Transverse colon (tissue), 4 donors: Measurements from ENCODE around the gene BRIP1. TPM values are rescaled to one million over a fixed set of nuclear protein-coding genes. Genes with fewer than 3 reads are reported as not detected.

Source experiments
- DNase-seq: peaks from one replicate; pipeline ENCODE4 v3.0.0-alpha.2; 2019
- H3K27ac ChIP-seq, 4 donors: fragments of 200-600 bp; sonication (generic); 2 replicates each; pipeline ENCODE4 v1.5.1; 2016 to 2018; ENCODE audit warnings: inconsistent platforms in 4 of 4
- H3K27me3 ChIP-seq: fragments of 200-600 bp; sonication (generic); 2 replicates; pipeline ENCODE4 v1.5.1; 2017; ENCODE audit warnings: inconsistent platforms
- H3K36me3 ChIP-seq, 4 donors: fragments of 200-600 bp; sonication (generic); 2 replicates each; pipeline ENCODE4 v1.5.1; 2017 to 2019; ENCODE audit warnings: inconsistent platforms in 4 of 4
- H3K4me1 ChIP-seq, 4 donors: fragments of 200-600 bp; sonication (generic); 2 replicates each; pipeline ENCODE4 v1.5.1; 2017 to 2020; ENCODE audit warnings: inconsistent platforms in 4 of 4
- H3K4me3 ChIP-seq, 4 donors: fragments of 200-600 bp; sonication (generic); 1 replicate in 1 of 4; 2 replicates in 3 of 4; pipeline versions ENCODE4 v1.5.1 to v1.6.1; 2017 to 2019; ENCODE audit warnings: inconsistent platforms in 4 of 4
- H3K9me3 ChIP-seq, 2 donors: fragments of 200-600 bp; sonication (generic); 2 replicates each; pipeline ENCODE4 v1.5.1; 2017 to 2019; ENCODE audit warnings: inconsistent platforms in 2 of 2
- EP300 ChIP-seq: sonication (generic); formaldehyde crosslinking; IDR thresholded peaks from one replicate; pipeline ENCODE4 v1.6.1; 2017; ENCODE audit warnings: antibody characterized with exemption, low read depth
- POLR2A ChIP-seq: fragments of 450-650 bp; IDR thresholded peaks from one replicate; pipeline ENCODE4 v1.6.1; 2016; ENCODE audit warnings: antibody characterized with exemption, mild to moderate bottlenecking, moderate library complexity
- POLR2AphosphoS5 ChIP-seq, 3 donors: sonication (generic); formaldehyde crosslinking; IDR thresholded peaks; one replicate each; pipeline ENCODE4 v1.6.1; 2016; ENCODE audit warnings: antibody characterized with exemption in 3 of 3
- WGBS, 2 donors: methylation state at CpG; one replicate each; pipeline ENCODE4 v1.1.5; 2018; ENCODE audit warnings: low coverage in 1 of 2; 5-methylcytosine and 5-hydroxymethylcytosine counted together
- in situ Hi-C, 4 donors: fragments of 200-750 bp; cut with MboI; loops; one replicate each; pipeline versions ENCODE4 v1.15.0 to v1.15.1; 2017; ENCODE audit warnings: low sequenced_read_pairs in 3 of 4, low pct_ligation_motif_present in 1 of 4, low pct_unique_long_range_greater_than_20kb in 1 of 4
- intact Hi-C: fragments of 100-400 bp; cut with DNase I; formaldehyde crosslinking; loops from one replicate; pipeline ENCODE4 v1.15.1; 2023; ENCODE audit warnings: low total_unique reads
- total RNA-seq, 4 donors: library from RNA; depleted of rRNA; stranded (reverse); fragments of >200 nt; gene quantifications; one replicate each; pipeline ENCODE4 v1.1.0, GENCODE V29; 2016
- TF ChIP-seq, protein P1 (sequence below), 5 experiments: fragments of 200-600 bp in 3 of 5; fragments of 450-650 bp in 2 of 5; sonication (generic) in 3 of 5; IDR thresholded peaks; 1 replicate in 2 of 5; 2 replicates in 3 of 5; pipeline ENCODE4 v1.5.1; 2016 to 2017; ENCODE audit warnings: antibody characterized with exemption in 5 of 5, inconsistent platforms in 3 of 5, mild to moderate bottlenecking in 2 of 5, moderate library complexity in 1 of 5

The BRIP1 gene
- total RNA-seq, 4 donors from 2014 or later: 0.80 to 1.9 (median 1.2) TPM

GRCh38 chr17:61794792-61795191, 68.5 kb downstream of the BRIP1 start:
- H3K27ac ChIP-seq: no peak overlapping the region
- intact Hi-C loops (no loop called here), in situ Hi-C loops (no loop called here)
- DNase-seq: no peak
- 85 to 100% methylated on average over 1 of the region's 1 CpG for WGBS, 2 donors
- TF ChIP-seq POLR2AphosphoS5 (IDR thresholded peaks at IDR 0.05) (no peak), POLR2A (no peak), EP300 (no peak)
- TF ChIP-seq, protein P1, sequence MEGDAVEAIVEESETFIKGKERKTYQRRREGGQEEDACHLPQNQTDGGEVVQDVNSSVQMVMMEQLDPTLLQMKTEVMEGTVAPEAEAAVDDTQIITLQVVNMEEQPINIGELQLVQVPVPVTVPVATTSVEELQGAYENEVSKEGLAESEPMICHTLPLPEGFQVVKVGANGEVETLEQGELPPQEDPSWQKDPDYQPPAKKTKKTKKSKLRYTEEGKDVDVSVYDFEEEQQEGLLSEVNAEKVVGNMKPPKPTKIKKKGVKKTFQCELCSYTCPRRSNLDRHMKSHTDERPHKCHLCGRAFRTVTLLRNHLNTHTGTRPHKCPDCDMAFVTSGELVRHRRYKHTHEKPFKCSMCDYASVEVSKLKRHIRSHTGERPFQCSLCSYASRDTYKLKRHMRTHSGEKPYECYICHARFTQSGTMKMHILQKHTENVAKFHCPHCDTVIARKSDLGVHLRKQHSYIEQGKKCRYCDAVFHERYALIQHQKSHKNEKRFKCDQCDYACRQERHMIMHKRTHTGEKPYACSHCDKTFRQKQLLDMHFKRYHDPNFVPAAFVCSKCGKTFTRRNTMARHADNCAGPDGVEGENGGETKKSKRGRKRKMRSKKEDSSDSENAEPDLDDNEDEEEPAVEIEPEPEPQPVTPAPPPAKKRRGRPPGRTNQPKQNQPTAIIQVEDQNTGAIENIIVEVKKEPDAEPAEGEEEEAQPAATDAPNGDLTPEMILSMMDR (IDR thresholded peaks at IDR 0.05): no peak
- H3K27me3 ChIP-seq: no peaks in the 10 kb centered on the region
- no peaks in the 10 kb centered on the region for H3K9me3 ChIP-seq
- H3K36me3 ChIP-seq: no peaks in the 10 kb centered on the region
- H3K4me3 ChIP-seq: no peak overlapping the region
- no peaks in the 10 kb centered on the region for H3K4me1 ChIP-seq

DNA sequence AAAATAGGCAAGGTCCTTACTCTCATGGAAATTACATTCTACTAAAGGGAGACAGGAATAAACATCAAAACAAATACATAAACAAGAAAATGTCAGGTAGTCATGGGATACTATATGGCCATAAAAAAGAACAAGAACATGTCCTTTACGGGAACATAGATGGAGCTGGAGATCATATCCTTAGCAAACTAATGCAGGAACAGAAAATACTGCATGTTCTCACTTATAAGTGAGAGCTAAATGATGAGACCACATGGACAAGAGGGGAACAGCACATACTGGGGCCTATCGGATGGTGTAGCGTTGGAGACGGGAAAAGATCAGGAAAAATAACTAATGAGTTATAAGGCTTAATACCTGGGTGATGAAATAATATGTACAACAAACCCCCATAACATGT, 69.1 kb downstream of the BRIP1 start:
- intact Hi-C loops: no loop called here
- H3K4me3 ChIP-seq: no peak overlapping the region
- H3K9me3 ChIP-seq: no peaks in the 10 kb centered on the region
- DNase-seq: no peak
- no peak overlapping the region for H3K27ac ChIP-seq
- no peaks in the 10 kb centered on the region for H3K36me3 ChIP-seq
- TF ChIP-seq, protein P1 (IDR thresholded peaks at IDR 0.05): no peak
- TF ChIP-seq EP300 (no peak), POLR2A (no peak), POLR2AphosphoS5 (IDR thresholded peaks at IDR 0.05) (no peak)
- H3K27me3 ChIP-seq: no peaks in the 10 kb centered on the region
- in situ Hi-C loops: no loop called here
- H3K4me1 ChIP-seq: no peaks in the 10 kb centered on the region
- 99 to 100% methylated on average over 3 to 4 of the region's 4 CpGs for WGBS, 2 donors

DNA sequence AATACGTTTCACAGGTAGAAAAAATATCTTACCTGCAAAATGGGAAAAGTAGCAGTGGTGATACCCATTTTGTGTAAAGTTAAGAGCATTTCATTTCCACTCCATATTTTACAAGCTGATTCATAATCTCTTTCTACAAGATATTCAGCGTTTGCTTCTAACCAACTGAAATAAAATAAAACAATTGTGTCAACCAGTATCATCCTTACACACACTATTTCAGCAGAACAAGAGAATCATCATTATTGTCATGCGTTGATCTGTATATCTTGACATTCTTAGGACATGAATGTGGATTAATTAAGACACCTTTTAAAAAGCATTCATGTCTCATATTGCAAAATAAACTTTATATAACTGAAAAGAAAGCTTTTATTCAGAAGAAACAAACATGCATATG, 69.8 kb downstream of the BRIP1 start:
- TF ChIP-seq POLR2A (no peak), POLR2AphosphoS5 (IDR thresholded peaks at IDR 0.05) (no peak), EP300 (no peak)
- TF ChIP-seq, protein P1 (IDR thresholded peaks at IDR 0.05): no peak
- Histone ChIP-seq H3K27me3 (no peaks in the 10 kb centered on the region), H3K4me1 (no peaks in the 10 kb centered on the region), H3K4me3 (no peak overlapping the region), H3K9me3 (no peaks in the 10 kb centered on the region), H3K36me3 (no peaks in the 10 kb centered on the region), H3K27ac (no peak overlapping the region)
- 92 to 95% methylated on average over 3 of the region's 3 CpGs for WGBS, 2 donors
- intact Hi-C loops (no loop called here), in situ Hi-C loops (no loop called here)
- DNase-seq: no peak

GRCh38 chr17:61789872-61790271, 73.5 kb downstream of the BRIP1 start:
- Histone ChIP-seq H3K27me3 (no peaks in the 10 kb centered on the region), H3K36me3 (no peaks in the 10 kb centered on the region), H3K4me1 (no peaks in the 10 kb centered on the region), H3K27ac (no peak overlapping the region), H3K4me3 (no peak overlapping the region), H3K9me3 (no peaks in the 10 kb centered on the region)
- TF ChIP-seq EP300 (no peak), POLR2A (no peak), POLR2AphosphoS5 (IDR thresholded peaks at IDR 0.05) (no peak)
- TF ChIP-seq, protein P1 (IDR thresholded peaks at IDR 0.05): no peak
- DNase-seq: no peak
- in situ Hi-C loops: no loop called here
- intact Hi-C loops: no loop called here
